SK-N-SH treated with all-trans-retinoic acid at 6 μM for 48 hours (cell line): ENCODE results near the gene SYNDIG1L.

ENCODE experiments used
- ATAC-seq: fragments of 200-7000 bp; cut with Tn5 transposase; 3 replicates; pipeline ENCODE4 v1.9.1; 2020; ENCODE audit warnings: mild to moderate bottlenecking, moderate library complexity
- BACH2 ChIP-seq: fragments of 250-450 bp; sonication (Bioruptor Pico); IDR thresholded peaks from 2 replicates; pipeline ENCODE4 v1.9.0; 2021; ENCODE audit warnings: mild to moderate bottlenecking, borderline replicate concordance
- CREB5 ChIP-seq: fragments of 250-450 bp; sonication (Bioruptor Pico); IDR thresholded peaks from 2 replicates; pipeline ENCODE4 v1.5.1; 2020; ENCODE audit warnings: low read depth, mild to moderate bottlenecking, moderate library complexity
- CSRNP3 ChIP-seq: fragments of 250-450 bp; sonication (Bioruptor Pico); IDR thresholded peaks from 2 replicates; pipeline ENCODE4 v1.5.1; 2021; ENCODE audit warnings: mild to moderate bottlenecking, moderate library complexity
- ESRRG ChIP-seq: fragments of 250-450 bp; sonication (Bioruptor Pico); IDR thresholded peaks from 2 replicates; pipeline ENCODE4 v1.6.1; 2021; ENCODE audit warnings: mild to moderate bottlenecking
- GLIS3 ChIP-seq: fragments of 250-450 bp; sonication (Bioruptor Pico); IDR thresholded peaks from 2 replicates; pipeline ENCODE4 v1.5.0; 2020; ENCODE audit warnings: mild to moderate bottlenecking, moderate library complexity
- OSR1 ChIP-seq: fragments of 250-450 bp; sonication (Bioruptor Pico); IDR thresholded peaks from 2 replicates; pipeline ENCODE4 v1.8.0; 2022; ENCODE audit warnings: moderate library complexity, mild to moderate bottlenecking, inconsistent platforms
- PATZ1 ChIP-seq: fragments of 250-450 bp; sonication (Bioruptor Pico); IDR thresholded peaks from 2 replicates; pipeline ENCODE4 v1.8.0; 2020; ENCODE audit warnings: mild to moderate bottlenecking, moderate library complexity, borderline replicate concordance
- POU6F1 ChIP-seq: fragments of 250-450 bp; sonication (Bioruptor Pico); IDR thresholded peaks from 2 replicates; pipeline ENCODE4 v1.8.0; 2021; ENCODE audit warnings: low read depth, mild to moderate bottlenecking, moderate library complexity, borderline replicate concordance
- PPARA ChIP-seq: fragments of 250-450 bp; sonication (Bioruptor Pico); IDR thresholded peaks from 2 replicates; pipeline ENCODE4 v1.5.0; 2020; ENCODE audit warnings: mild to moderate bottlenecking, borderline replicate concordance
- RARB ChIP-seq: fragments of 250-450 bp; sonication (Bioruptor Pico); IDR thresholded peaks from 2 replicates; pipeline ENCODE4 v1.8.0; 2021; ENCODE audit warnings: mild to moderate bottlenecking, moderate library complexity
- SNAI2 ChIP-seq: fragments of 250-450 bp; sonication (Bioruptor Pico); IDR thresholded peaks from 2 replicates; pipeline ENCODE4 v1.5.0; 2020; ENCODE audit warnings: mild to moderate bottlenecking, moderate library complexity
- TCF4 ChIP-seq: fragments of 250-450 bp; sonication (Bioruptor Pico); IDR thresholded peaks from 2 replicates; pipeline ENCODE4 v1.8.0; 2021; ENCODE audit warnings: mild to moderate bottlenecking, moderate library complexity, borderline replicate concordance
- TOX ChIP-seq: fragments of 250-450 bp; sonication (Bioruptor Pico); IDR thresholded peaks from 2 replicates; pipeline ENCODE4 v1.8.0; 2021; ENCODE audit warnings: mild to moderate bottlenecking, moderate library complexity, borderline replicate concordance
- ZC3H10 ChIP-seq: fragments of 250-450 bp; sonication (Bioruptor Pico); IDR thresholded peaks from 2 replicates; pipeline ENCODE4 v1.5.1; 2021; ENCODE audit warnings: mild to moderate bottlenecking, moderate library complexity
- ZFP3 ChIP-seq: fragments of 250-450 bp; sonication (Bioruptor Pico); IDR thresholded peaks from 2 replicates; pipeline ENCODE4 v1.5.0; 2020; ENCODE audit warnings: mild to moderate bottlenecking, moderate library complexity
- ZFP30 ChIP-seq: fragments of 450-650 bp; formaldehyde crosslinking; IDR thresholded peaks from 2 replicates; pipeline ENCODE4 v1.5.0; 2022; ENCODE audit warnings: mild to moderate bottlenecking, moderate library complexity
- ZNF565 ChIP-seq: fragments of 450-650 bp; formaldehyde crosslinking; conservative IDR thresholded peaks from 2 replicates; pipeline ENCODE4 v1.5.0; 2020; ENCODE audit warnings: low read depth, mild to moderate bottlenecking, moderate library complexity
- ZNF70 ChIP-seq: fragments of 450-650 bp; formaldehyde crosslinking; IDR thresholded peaks from 2 replicates; pipeline ENCODE4 v1.5.0; 2020; ENCODE audit warnings: mild to moderate bottlenecking, moderate library complexity
- ZNF8 ChIP-seq: fragments of 450-650 bp; formaldehyde crosslinking; IDR thresholded peaks from 2 replicates; pipeline ENCODE4 v1.5.0; 2020; ENCODE audit warnings: mild to moderate bottlenecking, moderate library complexity

SYNDIG1L gene

GRCh38 chr14:74368441-74368840 is 57.6 kb downstream of the SYNDIG1L start:
- ATAC-seq, result no peak
- TF ChIP-seq CSRNP3 (CRISPR knock-in tag) (no peak), PPARA (CRISPR knock-in tag) (no peak), ZNF565 (CRISPR knock-in tag) (no peak), ZFP30 (no peak), TOX (CRISPR knock-in tag) (no peak), ZNF70 (no peak), ZC3H10 (CRISPR knock-in tag) (no peak), TCF4 (CRISPR knock-in tag) (no peak), ZFP3 (CRISPR knock-in tag) (no peak)

- no peak for ATAC-seq
- TF ChIP-seq PATZ1 (CRISPR knock-in tag) (no peak), ESRRG (CRISPR knock-in tag) (no peak), ZFP3 (CRISPR knock-in tag) (no peak), ZFP30 (no peak), SNAI2 (no peak)
Observed at GRCh38 chr14:74368026-74368425, 58.0 kb downstream of the SYNDIG1L start.

GRCh38 chr14:74364271-74364880 is 61.6 kb downstream of the SYNDIG1L start:
- TF ChIP-seq RARB (no peak), SNAI2 (no peak), OSR1 (CRISPR knock-in tag) (no peak), ZC3H10 (CRISPR knock-in tag) (no peak), POU6F1 (no peak), GLIS3 (CRISPR knock-in tag) (no peak), PATZ1 (CRISPR knock-in tag) (no peak), PPARA (CRISPR knock-in tag) (no peak), ZNF565 (CRISPR knock-in tag) (no peak), TCF4 (CRISPR knock-in tag) (no peak), ZFP3 (CRISPR knock-in tag) (no peak), ZFP30 (no peak), CREB5 (CRISPR knock-in tag) (no peak), ESRRG (CRISPR knock-in tag) (no peak), ZNF8 (CRISPR knock-in tag) (no peak), BACH2 (CRISPR knock-in tag) (no peak), CSRNP3 (CRISPR knock-in tag) (no peak), ZNF70 (no peak)
- ATAC-seq, result no peak
